GM18861 (cell line): ENCODE data around the gene PACRGL.
"Not testable (repeated sequence)": the region's sequence is repeated elsewhere in the genome, so short reads cannot be mapped to it uniquely, and the experiment has no call there.

Experiments
- ATAC-seq: cut with Tn5 transposase; IDR thresholded peaks from one replicate; pipeline ENCODE4 v1.9.1; 2021; ENCODE audit not compliant: unreplicated experiment

PACRGL gene

DNA sequence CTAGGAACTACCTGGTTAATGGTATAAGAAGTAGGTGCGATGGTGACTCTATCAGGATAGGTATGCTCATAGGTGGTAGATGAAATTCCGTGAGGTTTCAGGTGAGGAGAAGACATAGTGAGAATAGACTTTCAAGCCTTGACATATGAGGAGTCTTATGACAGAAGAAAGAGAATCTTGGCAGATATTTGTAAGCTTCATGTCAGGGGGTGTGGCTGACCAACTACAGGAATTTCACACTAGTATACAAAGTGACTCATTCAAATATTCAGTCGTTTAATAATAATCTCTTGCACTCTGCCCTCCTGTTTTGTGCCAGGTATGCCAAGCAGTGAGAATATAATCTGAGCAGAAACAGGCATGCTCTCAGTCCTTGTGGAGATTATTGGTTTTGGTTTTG is 22.8 kb downstream of the PACRGL start:
- ATAC-seq = no peak

DNA sequence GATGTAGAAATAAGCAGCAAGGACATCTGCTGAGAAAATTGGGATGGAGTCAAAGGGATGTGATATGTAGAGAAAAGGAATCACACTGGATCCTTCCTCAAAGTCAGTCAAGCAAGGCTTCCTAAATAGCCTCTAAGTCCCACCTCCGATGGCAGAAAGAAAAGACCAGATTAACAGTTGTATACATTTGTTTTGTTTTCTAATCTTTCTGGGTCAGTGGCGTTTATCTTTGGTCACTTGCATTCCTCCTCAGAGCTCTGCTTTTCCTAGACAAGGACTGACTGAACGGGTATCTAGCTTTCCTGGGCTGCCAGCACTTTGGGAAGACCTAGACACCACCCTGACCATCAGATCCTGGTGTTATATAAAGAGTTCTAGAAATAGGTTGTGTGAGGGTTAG is 23.2 kb downstream of the PACRGL start:
- no peak for ATAC-seq

DNA sequence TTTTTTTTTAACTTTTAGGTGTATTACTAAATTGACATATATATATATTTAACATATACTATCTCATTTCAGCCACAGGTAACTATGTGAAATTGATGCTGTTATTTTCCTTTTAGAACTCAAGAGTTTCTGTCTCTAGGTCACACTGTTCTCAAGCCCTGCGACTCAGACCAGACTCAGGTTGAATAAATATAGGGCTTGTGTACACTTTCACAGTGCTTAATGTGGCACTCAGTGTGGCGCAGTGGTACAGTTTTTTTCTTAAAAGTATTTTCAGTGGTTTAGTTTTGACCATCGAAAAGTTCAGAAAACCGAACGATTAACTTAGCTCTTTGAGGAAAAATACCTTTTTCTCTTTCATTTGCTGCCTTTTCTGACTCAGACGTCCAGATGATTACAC is 24.7 kb downstream of the PACRGL start:
- peak; percentile 68 for ATAC-seq

DNA sequence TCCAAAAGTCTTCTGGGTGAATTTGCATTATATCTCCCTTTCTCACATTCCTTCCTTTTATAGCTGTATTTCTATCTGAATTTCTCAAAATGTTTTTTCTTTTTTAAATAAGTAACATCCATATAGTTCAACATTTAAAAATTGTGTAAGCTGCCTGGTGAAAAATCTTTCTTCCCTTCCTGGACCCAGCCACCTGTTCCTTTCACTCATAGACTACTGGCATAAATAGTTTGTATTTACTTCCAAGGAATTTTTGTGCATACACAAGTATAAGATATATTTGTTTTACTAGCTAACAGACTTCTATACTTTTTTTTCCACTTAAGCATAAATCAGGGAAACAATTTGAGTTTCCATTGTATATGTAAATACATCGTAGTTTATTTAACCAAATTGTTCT is 35.7 kb downstream of the PACRGL start:
- no peak for ATAC-seq

DNA sequence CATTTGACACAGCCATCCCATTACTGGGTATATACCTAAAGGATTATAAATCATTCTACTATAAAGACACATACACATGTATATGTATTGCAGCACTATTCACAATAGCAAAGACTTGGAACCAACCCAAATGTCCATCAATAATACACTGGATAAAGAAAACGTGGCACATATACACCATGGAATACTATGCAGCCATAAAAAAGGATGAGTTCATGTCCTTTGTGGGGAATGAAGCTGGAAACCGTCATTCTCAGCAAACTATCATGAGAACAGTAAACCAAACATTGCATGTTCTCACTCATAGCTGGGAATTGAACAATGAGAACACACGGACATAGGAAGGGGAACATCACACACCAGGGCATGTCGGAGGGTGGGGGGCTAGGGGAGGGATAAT is 45.7 kb downstream of the PACRGL start:
- not testable (repeated sequence) for ATAC-seq

DNA sequence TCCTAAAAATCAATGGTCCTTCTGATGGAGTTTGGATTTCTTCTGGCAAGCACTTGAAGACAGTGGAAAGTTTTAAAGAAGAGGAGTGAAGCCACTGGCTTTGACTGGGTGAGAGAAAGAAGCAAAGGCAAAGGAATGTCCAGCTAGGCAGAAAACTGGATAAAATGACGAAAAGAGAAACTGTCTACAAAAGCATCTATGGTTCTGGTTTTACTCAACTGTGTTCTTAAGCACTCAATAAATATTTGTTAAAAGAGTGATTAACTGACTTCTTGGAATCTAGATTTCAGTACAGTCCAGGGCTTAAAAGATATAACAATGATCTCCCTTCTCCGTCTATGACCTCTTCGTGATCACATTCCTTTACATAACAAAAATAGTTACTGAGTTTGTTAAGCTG is 52.4 kb downstream of the PACRGL start:
- no peak for ATAC-seq

DNA sequence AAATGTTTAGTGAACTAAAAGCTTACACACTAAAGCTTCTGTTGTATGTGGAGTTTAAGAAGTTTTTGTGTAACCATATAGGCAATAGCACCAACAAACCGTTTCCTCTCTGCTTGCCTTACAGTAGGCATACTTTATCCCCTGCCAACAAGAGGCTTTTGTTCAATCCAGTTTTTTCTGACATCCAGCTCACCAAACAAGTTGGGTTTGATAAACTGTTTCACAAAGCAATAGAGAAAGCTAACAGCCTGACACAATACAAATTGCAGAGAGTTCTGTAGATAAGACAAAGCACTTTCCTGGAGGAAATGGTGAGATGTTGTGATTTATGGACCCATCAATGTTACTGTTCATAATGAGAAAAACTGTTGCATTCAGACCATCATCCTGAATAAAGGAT is 53.8 kb downstream of the PACRGL start:
- no peak for ATAC-seq

DNA sequence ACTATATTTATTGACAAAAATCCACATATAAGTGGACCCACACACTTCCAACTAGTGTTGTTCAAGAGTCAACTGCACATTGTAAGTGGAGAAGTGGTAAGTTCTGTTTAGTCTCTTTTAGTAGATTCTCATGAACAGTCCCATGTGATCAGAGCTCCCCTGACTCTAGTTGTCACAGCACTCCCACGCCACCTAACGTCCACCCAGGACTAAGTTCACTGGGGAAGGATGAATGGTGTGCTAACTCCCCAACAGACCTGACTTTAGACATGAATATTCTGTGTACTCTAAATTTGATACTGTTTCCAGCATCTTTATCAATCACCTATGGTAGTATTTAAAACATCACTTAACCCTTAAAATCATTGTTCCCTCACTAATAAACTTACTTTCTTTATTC is 59.8 kb downstream of the PACRGL start:
- no peak for ATAC-seq

DNA sequence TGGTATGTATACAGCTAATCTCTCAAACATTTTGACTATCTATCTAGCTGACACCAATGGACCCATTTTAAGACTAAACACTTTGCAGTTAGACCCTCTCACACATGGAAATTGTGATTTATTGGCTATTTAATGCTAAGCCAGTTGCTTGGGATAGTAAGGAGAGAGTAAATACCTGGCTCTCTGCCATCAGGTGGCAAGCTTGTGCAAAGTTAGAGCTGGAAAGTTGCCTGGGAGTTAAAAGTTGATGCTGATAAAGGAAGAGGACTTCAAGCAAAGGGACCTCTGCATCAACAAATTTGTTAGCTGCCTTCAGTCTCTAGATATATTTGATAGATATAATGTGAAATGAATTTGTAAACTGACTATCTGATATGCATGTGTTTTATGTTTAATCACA is 61.1 kb downstream of the PACRGL start:
- ATAC-seq = no peak

DNA sequence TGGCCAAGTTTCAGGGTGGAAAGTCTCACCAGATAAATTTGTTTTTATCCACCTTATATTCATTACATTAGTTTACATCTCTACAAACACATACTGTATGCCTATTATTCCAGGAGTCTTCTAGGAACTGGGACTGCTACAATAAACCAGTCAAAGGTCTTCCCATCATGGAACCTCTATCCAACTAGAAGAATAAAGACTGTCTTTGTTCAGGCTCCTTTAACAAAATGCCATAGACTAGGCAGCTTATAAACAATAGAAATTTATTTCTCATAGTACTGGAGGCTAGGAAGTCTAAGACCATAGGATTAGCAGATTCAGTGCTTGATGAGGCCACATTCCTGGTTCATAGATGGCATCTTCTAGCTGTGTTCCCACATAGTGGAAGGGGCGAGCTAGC is 61.6 kb downstream of the PACRGL start:
- no peak for ATAC-seq

DNA sequence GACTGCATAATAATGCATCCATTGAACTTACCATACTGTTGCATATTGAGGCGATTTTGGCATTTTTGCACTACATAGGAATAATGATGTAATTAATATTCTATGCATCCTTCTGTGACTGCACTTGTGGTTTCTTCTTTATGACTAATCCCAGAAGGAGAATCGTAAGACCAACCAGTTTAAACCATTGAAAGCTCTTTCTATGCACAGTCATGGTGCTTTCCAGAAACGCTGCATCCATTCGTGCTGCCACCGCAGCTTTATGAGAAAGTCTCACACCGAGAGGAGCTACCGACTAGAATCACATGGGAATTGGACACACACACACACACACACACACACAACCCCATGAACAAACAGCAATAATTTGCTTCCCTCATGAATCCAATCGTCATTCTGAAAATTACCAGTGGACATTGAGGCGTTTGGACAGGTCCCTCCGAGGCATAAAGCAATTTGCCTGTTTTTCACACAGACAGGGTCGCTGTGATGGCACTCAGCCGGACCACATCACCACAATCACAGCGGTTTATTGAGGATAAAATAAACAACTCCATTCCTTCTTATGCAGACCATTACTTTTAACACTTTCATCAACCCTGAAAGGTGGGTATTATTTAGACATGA is 64.2 kb downstream of the PACRGL start:
- ATAC-seq = no peak

DNA sequence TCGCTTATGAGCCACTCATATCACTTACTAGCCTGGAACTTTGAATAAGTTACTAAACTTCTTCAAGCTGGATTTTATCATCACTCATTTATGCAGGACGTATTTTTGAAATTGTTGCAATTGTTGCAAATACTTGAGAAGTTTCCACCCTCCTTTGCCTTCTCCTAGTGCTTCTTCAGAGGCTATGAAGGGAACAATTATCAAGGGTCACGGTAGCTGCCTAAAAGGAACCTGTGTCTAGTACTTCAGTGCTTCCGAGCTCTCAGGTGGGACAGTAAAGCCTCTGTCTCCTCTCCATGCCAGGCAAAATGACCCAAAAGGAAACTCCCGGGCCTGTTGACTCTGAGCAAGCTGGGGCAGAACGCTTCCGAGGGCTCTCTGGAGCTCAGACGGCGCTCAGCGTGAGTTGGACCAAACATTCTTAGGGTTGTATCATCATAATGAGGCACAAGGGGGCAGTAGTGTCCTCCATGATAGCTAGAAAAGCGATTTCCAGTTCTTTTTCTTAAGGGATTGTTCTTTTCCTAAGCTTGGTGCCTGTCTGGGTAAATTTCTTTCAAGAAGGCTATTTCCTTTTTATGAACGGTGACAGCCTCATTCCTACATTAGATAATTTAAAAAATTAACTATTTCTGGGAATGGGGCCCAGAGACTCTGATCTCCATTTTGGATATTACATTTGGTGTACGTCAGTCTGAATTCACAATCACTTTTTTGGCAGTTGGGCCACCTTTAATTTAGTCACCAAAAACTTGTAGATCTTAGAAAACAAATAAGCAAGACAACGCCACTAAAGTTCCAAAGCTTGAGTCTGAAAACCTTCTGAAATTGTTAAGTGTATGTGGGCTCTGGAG is 73.1 kb downstream of the PACRGL start:
- ATAC-seq = peak; percentile 70

DNA sequence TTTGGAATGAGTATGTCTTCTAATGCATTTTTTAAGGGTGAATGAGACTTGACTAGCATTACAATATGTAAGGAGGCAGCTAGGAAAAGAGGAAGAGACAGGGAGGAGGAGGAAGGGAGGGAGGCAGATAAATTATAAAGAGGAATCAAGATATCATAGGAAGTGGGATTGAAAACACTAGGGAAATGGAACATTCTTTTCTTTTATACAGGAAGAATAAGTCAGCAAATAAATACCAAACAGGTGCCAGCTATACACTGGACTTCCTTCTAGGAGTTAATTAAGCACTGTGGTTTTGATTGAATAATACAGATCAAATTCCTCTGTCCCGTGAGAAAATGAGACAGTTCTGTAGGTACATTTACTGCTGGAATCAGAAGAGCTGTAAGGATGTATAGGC is 78.6 kb downstream of the PACRGL start:
- ATAC-seq = no peak

DNA sequence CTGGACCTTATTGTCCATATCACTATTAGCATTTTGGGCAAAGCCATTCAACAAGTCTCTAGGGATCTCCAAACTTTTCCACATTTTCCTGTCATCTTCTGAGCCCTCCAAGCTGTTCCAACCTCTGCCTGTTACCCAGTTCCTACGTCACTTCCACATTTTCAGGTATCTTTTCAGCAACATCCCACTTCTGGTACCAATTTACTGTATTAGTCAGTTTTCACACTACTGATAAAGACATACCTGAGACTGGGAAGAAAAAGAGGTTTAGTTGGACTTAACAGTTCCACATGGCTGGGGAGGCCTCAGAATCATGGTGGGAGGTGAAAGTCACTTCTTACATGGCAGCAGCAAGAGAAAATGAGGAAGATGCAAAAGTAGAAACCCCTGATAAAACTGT is 82.9 kb downstream of the PACRGL start:
- ATAC-seq = not testable (repeated sequence)

DNA sequence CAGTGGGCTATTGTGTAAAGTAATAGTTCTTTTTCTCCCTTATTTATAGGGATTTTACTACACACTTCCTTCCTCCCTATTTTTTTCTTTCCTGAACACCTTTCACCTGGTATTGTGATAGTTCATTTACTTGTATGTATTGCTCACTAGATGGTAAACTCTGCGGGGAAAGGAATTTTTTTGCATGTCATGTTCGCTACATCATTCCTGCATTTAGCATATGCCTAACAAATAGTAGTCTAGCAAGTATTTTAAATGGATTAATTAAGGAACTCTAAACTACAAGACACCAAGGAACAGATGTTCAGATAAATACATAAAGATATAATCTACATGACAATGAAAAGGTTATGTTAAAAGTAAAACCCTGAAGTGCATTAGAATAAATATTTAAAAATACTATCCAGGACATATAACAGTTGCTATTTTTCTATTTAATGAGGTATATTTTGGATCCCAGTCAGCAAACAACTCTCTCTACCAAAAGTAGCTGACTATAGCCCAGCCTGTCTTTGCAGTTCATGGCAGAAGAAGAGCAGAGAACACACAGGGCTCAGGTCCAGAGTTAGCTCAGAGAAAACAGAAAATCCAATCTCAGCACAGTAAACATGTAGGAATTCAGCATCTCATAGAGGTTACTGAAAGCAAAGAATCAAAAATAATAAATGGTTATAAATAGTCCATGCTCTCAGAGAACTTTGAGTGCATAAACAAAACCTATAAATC is 87.8 kb downstream of the PACRGL start:
- no peak for ATAC-seq
